ENCODE measurements around the gene DCC.

DCC gene

GRCh38 chr18:52826994-52827393, 487.0 kb downstream of the DCC start:
- no peak for DNase-seq (ENCODE audit: low read depth)

- DNase-seq (ENCODE audit: low read depth) = no peak
Observed at GRCh38 chr18:52829320-52829719, 489.3 kb downstream of the DCC start.

- DNase-seq (ENCODE audit: low read depth) = no peak
Observed at GRCh38 chr18:52829876-52830405, 489.9 kb downstream of the DCC start.

GRCh38 chr18:52844323-52844722, 504.3 kb downstream of the DCC start:
- no peak for DNase-seq (ENCODE audit: low read depth)

- DNase-seq (ENCODE audit: low read depth) = no peak
Observed at GRCh38 chr18:52845036-52845435, 505.0 kb downstream of the DCC start.

- DNase-seq (ENCODE audit: low read depth) = no peak
Observed at GRCh38 chr18:52850031-52850560, 510.1 kb downstream of the DCC start.

GRCh38 chr18:52861558-52861957, 521.6 kb downstream of the DCC start:
- DNase-seq (ENCODE audit: low read depth) = no peak

GRCh38 chr18:52869349-52869923, 529.4 kb downstream of the DCC start:
- no peak for DNase-seq (ENCODE audit: low read depth)

GRCh38 chr18:52869942-52870907, 530.2 kb downstream of the DCC start:
- no peak for DNase-seq (ENCODE audit: low read depth)

GRCh38 chr18:52874774-52875173, 534.8 kb downstream of the DCC start:
- DNase-seq (ENCODE audit: low read depth) = no peak

- no peak for DNase-seq (ENCODE audit: low read depth)
Observed at GRCh38 chr18:52875725-52876124, 535.7 kb downstream of the DCC start.

- no peak for DNase-seq (ENCODE audit: low read depth)
Observed at GRCh38 chr18:52888014-52888413, 548.0 kb downstream of the DCC start.

- DNase-seq (ENCODE audit: low read depth) = no peak
Observed at GRCh38 chr18:52894801-52895200, 554.8 kb downstream of the DCC start.

- DNase-seq (ENCODE audit: low read depth) = no peak
Observed at GRCh38 chr18:52897611-52898484, 557.9 kb downstream of the DCC start.

- DNase-seq (ENCODE audit: low read depth) = no peak
Observed at GRCh38 chr18:52898485-52899058, 558.6 kb downstream of the DCC start.

GRCh38 chr18:52902188-52902587, 562.2 kb downstream of the DCC start:
- DNase-seq (ENCODE audit: low read depth) = no peak

GRCh38 chr18:52903857-52904256, 563.9 kb downstream of the DCC start:
- no peak for DNase-seq (ENCODE audit: low read depth)

GRCh38 chr18:52907543-52908308, 567.7 kb downstream of the DCC start:
- DNase-seq (ENCODE audit: low read depth) = no peak

- no peak for DNase-seq (ENCODE audit: low read depth)
Observed at GRCh38 chr18:52914148-52914547, 574.2 kb downstream of the DCC start.

GRCh38 chr18:52920665-52921064, 580.7 kb downstream of the DCC start:
- no peak for DNase-seq (ENCODE audit: low read depth)

- DNase-seq (ENCODE audit: low read depth) = no peak
Observed at GRCh38 chr18:52933356-52933755, 593.4 kb downstream of the DCC start.

Data from stromal cell of bone marrow (primary cell).